Liver (tissue), 9 donors: Measurements from ENCODE around the gene GLS. TPM values are rescaled to one million over a fixed set of nuclear protein-coding genes. Genes with fewer than 3 reads are reported as not detected.

ENCODE experiments used
- DNase-seq: peaks from one replicate; pipeline ENCODE4 v3.0.0-alpha.2; 2017; ENCODE audit warnings: low spot score
- H3K27ac ChIP-seq, 2 donors: one replicate each; pipeline ENCODE4 v1.7.0; 2013; ENCODE audit warnings: inconsistent platforms in 2 of 2, low read length in 2 of 2, control low read depth in 1 of 2, low read depth in 1 of 2, mild to moderate bottlenecking in 1 of 2
- H3K27me3 ChIP-seq, 4 donors: one replicate each; pipeline versions ENCODE4 v1.6.1 to v1.7.0; 2013; ENCODE audit warnings: low read length in 3 of 4, inconsistent platforms in 1 of 4, mild to moderate bottlenecking in 1 of 4, moderate library complexity in 1 of 4; ENCODE audit not compliant: control insufficient read depth in 4 of 4, insufficient read depth in 4 of 4
- H3K36me3 ChIP-seq, 4 donors: one replicate each; pipeline versions ENCODE4 v1.6.1 to v1.7.0; 2013; ENCODE audit warnings: low read length in 3 of 4, mild to moderate bottlenecking in 3 of 4, low read depth in 1 of 4, moderate library complexity in 1 of 4; ENCODE audit not compliant: control insufficient read depth in 4 of 4, insufficient read depth in 3 of 4
- H3K4me1 ChIP-seq, 4 donors: one replicate each; pipeline versions ENCODE4 v1.6.1 to v1.7.0; 2013; ENCODE audit warnings: low read length in 3 of 4, mild to moderate bottlenecking in 3 of 4, moderate library complexity in 1 of 4; ENCODE audit not compliant: control insufficient read depth in 4 of 4, insufficient read depth in 4 of 4
- H3K4me3 ChIP-seq, 3 donors: one replicate each; pipeline versions ENCODE4 v1.6.1 to v1.7.0; 2013; ENCODE audit warnings: low read length in 3 of 3, control low read depth in 1 of 3, low read depth in 1 of 3, mild to moderate bottlenecking in 1 of 3
- H3K9ac ChIP-seq, 2 donors: one replicate each; pipeline ENCODE4 v1.7.0; 2013; ENCODE audit warnings: low read length in 2 of 2, mild to moderate bottlenecking in 2 of 2, moderate library complexity in 2 of 2, control low read depth in 1 of 2, low read depth in 1 of 2
- H3K9me3 ChIP-seq, 4 donors: one replicate each; pipeline versions ENCODE4 v1.6.1 to v1.7.0; 2013; ENCODE audit warnings: low read length in 3 of 4; ENCODE audit not compliant: control insufficient read depth in 4 of 4
- ATF3 ChIP-seq: IDR thresholded peaks from 2 replicates; pipeline ENCODE4 v1.6.1; 2016; ENCODE audit warnings: antibody characterized with exemption
- EGR1 ChIP-seq, 2 donors: IDR thresholded peaks; 2 replicates each; pipeline ENCODE4 v1.6.1; 2016 to 2018; ENCODE audit warnings: antibody characterized with exemption in 2 of 2, low read depth in 2 of 2
- FOXA1 ChIP-seq: IDR thresholded peaks from 2 replicates; pipeline ENCODE4 v1.6.1; 2016; ENCODE audit warnings: antibody characterized with exemption
- FOXA2 ChIP-seq: IDR thresholded peaks from 2 replicates; pipeline ENCODE4 v1.6.1; 2016; ENCODE audit warnings: antibody characterized with exemption
- GABPA ChIP-seq, 2 donors: IDR thresholded peaks in 1 of 2; conservative IDR thresholded peaks in 1 of 2; 2 replicates each; pipeline ENCODE4 v1.6.1; 2016; ENCODE audit warnings: antibody characterized with exemption in 2 of 2, mild to moderate bottlenecking in 1 of 2, moderate library complexity in 1 of 2
- HNF4A ChIP-seq, 2 donors: conservative IDR thresholded peaks; 2 replicates each; pipeline ENCODE4 v1.6.1; 2016; ENCODE audit warnings: antibody characterized with exemption in 2 of 2, mild to moderate bottlenecking in 2 of 2
- HNF4G ChIP-seq: IDR thresholded peaks from 2 replicates; pipeline ENCODE4 v1.6.1; 2016; ENCODE audit warnings: antibody characterized with exemption
- JUND ChIP-seq, 2 donors: IDR thresholded peaks; 2 replicates each; pipeline ENCODE4 v1.6.1; 2016; ENCODE audit warnings: antibody characterized with exemption in 2 of 2
- MAX ChIP-seq: IDR thresholded peaks from 2 replicates; pipeline ENCODE4 v1.6.1; 2016; ENCODE audit warnings: antibody characterized with exemption
- NR2F2 ChIP-seq: IDR thresholded peaks from 2 replicates; pipeline ENCODE4 v1.6.1; 2016; ENCODE audit warnings: antibody characterized with exemption
- RAD21 ChIP-seq, 2 donors: IDR thresholded peaks; 2 replicates each; pipeline ENCODE4 v1.6.1; 2016; ENCODE audit warnings: antibody characterized with exemption in 2 of 2, mild to moderate bottlenecking in 2 of 2
- REST ChIP-seq: IDR thresholded peaks from 2 replicates; pipeline ENCODE4 v1.6.1; 2016; ENCODE audit warnings: antibody characterized with exemption, mild to moderate bottlenecking
- RXRA ChIP-seq, 2 donors: IDR thresholded peaks; 2 replicates each; pipeline ENCODE4 v1.6.1; 2017 to 2018; ENCODE audit warnings: antibody characterized with exemption in 2 of 2, mild to moderate bottlenecking in 1 of 2
- SP1 ChIP-seq: IDR thresholded peaks from 2 replicates; pipeline ENCODE4 v1.6.1; 2018; ENCODE audit warnings: antibody characterized with exemption, mild to moderate bottlenecking
- TAF1 ChIP-seq: conservative IDR thresholded peaks from 2 replicates; pipeline ENCODE4 v1.6.1; 2016; ENCODE audit warnings: antibody characterized with exemption, mild to moderate bottlenecking
- YY1 ChIP-seq: IDR thresholded peaks from 2 replicates; pipeline ENCODE4 v1.6.1; 2016; ENCODE audit warnings: antibody characterized with exemption, mild to moderate bottlenecking
- ZBTB33 ChIP-seq: IDR thresholded peaks from 2 replicates; pipeline ENCODE4 v1.6.1; 2016; ENCODE audit warnings: antibody characterized with exemption
- WGBS: extraction: QIAGEN DNeasy Blood & Tissue Kit; methylation state at CpG from one replicate; pipeline ENCODE4 v1.1.7; 2013; 5-methylcytosine and 5-hydroxymethylcytosine counted together
- polyA plus RNA-seq, 2 donors: library from polyadenylated mRNA; stranded (reverse) in 1 of 2; unstranded in 1 of 2; fragments of 200-250 nt in 1 of 2; fragments of >200 nt in 1 of 2; fragmentation: Nextera tagmentation in 1 of 2; extraction: Ambion mirVana in 1 of 2; gene quantifications; one replicate each; pipeline versions ENCODE4 v1.2.1 to v1.2.3, GENCODE V29; 2013 to 2015
- total RNA-seq, 2 donors: library from RNA; depleted of rRNA; stranded (reverse); fragments of >200 nt; gene quantifications; one replicate each; pipeline ENCODE4 v1.2.3, GENCODE V29; 2014
- TF ChIP-seq, protein P1 (sequence below): fragments of 150-350 bp; IDR thresholded peaks from 2 replicates; pipeline ENCODE4 v1.5.1; 2017; ENCODE audit warnings: improper control_type of control experiment, low read depth, low read length; ENCODE audit not compliant: missing input control
- donor health status: healthy.
- donor health status: healthy.
- donor health status: healthy.
- donor health status: healthy.
- donor health status: healthy.

GLS gene
- total and polyA plus RNA-seq, 4 donors: 4.3 to 38.6 (median 16.5) TPM

GRCh38 chr2:191003405-191004309 is 123.0 kb downstream of the GLS start:
- DNase-seq: no peak
- Histone ChIP-seq H3K4me3 (no peak overlapping the region), H3K27ac (no peak overlapping the region), H3K4me1 (no peaks in the 10 kb centered on the region), H3K27me3 (no peaks in the 10 kb centered on the region), H3K9me3 (no peaks in the 10 kb centered on the region), H3K36me3 (peaks cover 32 to 97% (median 92%) of the 10 kb centered on the region in 4 donors), H3K9ac (no peak overlapping the region)
- TF ChIP-seq TAF1 (no peak), EGR1 (IDR thresholded peaks at IDR 0.05; ENCODE audit: low read depth in 2 of 2) (no peak), FOXA2 (no peak), YY1 (no peak), MAX (no peak)
- 98% methylated on average over 6 of the region's 6 CpGs for WGBS

- no peak overlapping the region for H3K27ac ChIP-seq
- no peaks in the 10 kb centered on the region for H3K9me3 ChIP-seq
- DNase-seq: no peak
- H3K4me1 ChIP-seq: peaks cover 0 to 6% (median 4%) of the 10 kb centered on the region in 4 donors
- H3K36me3 ChIP-seq: peaks cover 22 to 85% (median 73%) of the 10 kb centered on the region in 4 donors
- no peak overlapping the region for H3K4me3 ChIP-seq
- TF ChIP-seq HNF4G: no peak
- no peak for TF ChIP-seq REST
- TF ChIP-seq ATF3: no peak
- TF ChIP-seq JUND (IDR thresholded peaks at IDR 0.05): no peak
- no peak for TF ChIP-seq GABPA (IDR thresholded peaks at IDR 0.05 in 1 of 2, conservative IDR thresholded peaks at IDR 0.05 in 1 of 2)
- TF ChIP-seq TAF1: no peak
- TF ChIP-seq, protein P1, sequence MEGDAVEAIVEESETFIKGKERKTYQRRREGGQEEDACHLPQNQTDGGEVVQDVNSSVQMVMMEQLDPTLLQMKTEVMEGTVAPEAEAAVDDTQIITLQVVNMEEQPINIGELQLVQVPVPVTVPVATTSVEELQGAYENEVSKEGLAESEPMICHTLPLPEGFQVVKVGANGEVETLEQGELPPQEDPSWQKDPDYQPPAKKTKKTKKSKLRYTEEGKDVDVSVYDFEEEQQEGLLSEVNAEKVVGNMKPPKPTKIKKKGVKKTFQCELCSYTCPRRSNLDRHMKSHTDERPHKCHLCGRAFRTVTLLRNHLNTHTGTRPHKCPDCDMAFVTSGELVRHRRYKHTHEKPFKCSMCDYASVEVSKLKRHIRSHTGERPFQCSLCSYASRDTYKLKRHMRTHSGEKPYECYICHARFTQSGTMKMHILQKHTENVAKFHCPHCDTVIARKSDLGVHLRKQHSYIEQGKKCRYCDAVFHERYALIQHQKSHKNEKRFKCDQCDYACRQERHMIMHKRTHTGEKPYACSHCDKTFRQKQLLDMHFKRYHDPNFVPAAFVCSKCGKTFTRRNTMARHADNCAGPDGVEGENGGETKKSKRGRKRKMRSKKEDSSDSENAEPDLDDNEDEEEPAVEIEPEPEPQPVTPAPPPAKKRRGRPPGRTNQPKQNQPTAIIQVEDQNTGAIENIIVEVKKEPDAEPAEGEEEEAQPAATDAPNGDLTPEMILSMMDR: no peak
- no peak for TF ChIP-seq HNF4A (conservative IDR thresholded peaks at IDR 0.05)
- no peak for TF ChIP-seq MAX
- no peak for TF ChIP-seq FOXA1
- TF ChIP-seq SP1: no peak
- no peak for TF ChIP-seq YY1
- no peak for TF ChIP-seq RAD21 (IDR thresholded peaks at IDR 0.05)
- TF ChIP-seq FOXA2: no peak
- TF ChIP-seq ZBTB33: no peak
- TF ChIP-seq RXRA (IDR thresholded peaks at IDR 0.05): no peak
- TF ChIP-seq NR2F2: no peak
- TF ChIP-seq EGR1 (IDR thresholded peaks at IDR 0.05; ENCODE audit: low read depth in 2 of 2): no peak
- 98% methylated on average over 3 of the region's 3 CpGs for WGBS
- H3K9ac ChIP-seq: no peak overlapping the region
- no peaks in the 10 kb centered on the region for H3K27me3 ChIP-seq
Observed at GRCh38 chr2:191006297-191006696, 125.7 kb downstream of the GLS start.
